OCI-LY1 (cell line): ENCODE results near the gene CHMP5.

ENCODE experiments used
- CTCF ChIP-seq: fragments of 200-600 bp; sonication (generic), shearing (Covaris generic); IDR thresholded peaks from 2 replicates; pipeline ENCODE4 v1.5.1; 2017; ENCODE audit warnings: mild to moderate bottlenecking, antibody characterized with exemption, low read length, moderate library complexity, mixed read lengths
- EZH2 ChIP-seq: fragments of 200-600 bp; sonication (generic), shearing (Covaris generic); IDR thresholded peaks from 2 replicates; pipeline ENCODE4 v1.8.0; 2017; ENCODE audit warnings: borderline replicate concordance, mixed run types, mild to moderate bottlenecking, antibody characterized with exemption, low read length, moderate library complexity, mixed read lengths

- TF ChIP-seq CTCF (no peak), EZH2 (no peak)
Measured at GRCh38 chr9:33300546-33300945, 35.7 kb downstream of the CHMP5 start.
